CD4-positive, alpha-beta T cell treated with Interleukin-12 subunit alpha and Interleukin-12 subunit beta, for 1 hour (primary cell): ENCODE results near the gene CCDC201.

Experiments used
- DNase-seq: peaks from one replicate; pipeline ENCODE4 v3.0.0-alpha.2; 2020

The CCDC201 gene

GRCh38 chr7:45873035-45873354, at the start of gene CCDC201:
Gene CCDC201, minus strand, starts transcription at chr7:45873082. Its CDS starts 75 bp downstream, at chr7:45873007.
- no peak for DNase-seq

- peak; percentile 36 for DNase-seq
Observed at GRCh38 chr7:45921699-45922519, 49.0 kb upstream of the CCDC201 start.

GRCh38 chr7:45921381-45921698, 48.5 kb upstream of the CCDC201 start:
- DNase-seq, result no peak

GRCh38 chr7:45920502-45921380, 47.9 kb upstream of the CCDC201 start, which contains the start of gene IGFBP3:
Gene IGFBP3, minus strand, starts transcription at chr7:45921272. Its CDS starts 132 bp downstream, at chr7:45921140.
- peak; percentile 51 for DNase-seq

- DNase-seq, result no peak
Observed at GRCh38 chr7:45919993-45920459, 47.1 kb upstream of the CCDC201 start.

GRCh38 chr7:45919231-45919784, 46.4 kb upstream of the CCDC201 start:
- no peak for DNase-seq

GRCh38 chr7:45918556-45918955, 45.7 kb upstream of the CCDC201 start:
- no peak for DNase-seq

- DNase-seq, result peak; percentile 67
Observed at GRCh38 chr7:45917658-45918057, 44.8 kb upstream of the CCDC201 start.

- no peak for DNase-seq
Observed at GRCh38 chr7:45917064-45917463, 44.2 kb upstream of the CCDC201 start.

- DNase-seq, result no peak
Observed at GRCh38 chr7:45915606-45916005, 42.7 kb upstream of the CCDC201 start.

GRCh38 chr7:45914911-45915310, 42.0 kb upstream of the CCDC201 start:
- no peak for DNase-seq

GRCh38 chr7:45912972-45913371, 40.1 kb upstream of the CCDC201 start:
- no peak for DNase-seq

- no peak for DNase-seq
Observed at GRCh38 chr7:45911311-45911710, 38.4 kb upstream of the CCDC201 start.

GRCh38 chr7:45910855-45911254, 38.0 kb upstream of the CCDC201 start:
- no peak for DNase-seq

GRCh38 chr7:45909561-45909960, 36.7 kb upstream of the CCDC201 start:
- no peak for DNase-seq

GRCh38 chr7:45902820-45903219, 29.9 kb upstream of the CCDC201 start:
- no peak for DNase-seq

- DNase-seq, result no peak
Observed at GRCh38 chr7:45901566-45901965, 28.7 kb upstream of the CCDC201 start.

GRCh38 chr7:45898222-45898621, 25.3 kb upstream of the CCDC201 start:
- DNase-seq, result no peak

GRCh38 chr7:45897042-45897690, 24.3 kb upstream of the CCDC201 start:
- DNase-seq, result no peak

- no peak for DNase-seq
Observed at GRCh38 chr7:45894665-45895062, 21.8 kb upstream of the CCDC201 start.

- DNase-seq, result no peak
Observed at GRCh38 chr7:45893996-45894664, 21.2 kb upstream of the CCDC201 start.

- no peak for DNase-seq
Observed at GRCh38 chr7:45893374-45893995, 20.6 kb upstream of the CCDC201 start.
